ENCODE measurements around the gene SMCHD1.

DNA sequence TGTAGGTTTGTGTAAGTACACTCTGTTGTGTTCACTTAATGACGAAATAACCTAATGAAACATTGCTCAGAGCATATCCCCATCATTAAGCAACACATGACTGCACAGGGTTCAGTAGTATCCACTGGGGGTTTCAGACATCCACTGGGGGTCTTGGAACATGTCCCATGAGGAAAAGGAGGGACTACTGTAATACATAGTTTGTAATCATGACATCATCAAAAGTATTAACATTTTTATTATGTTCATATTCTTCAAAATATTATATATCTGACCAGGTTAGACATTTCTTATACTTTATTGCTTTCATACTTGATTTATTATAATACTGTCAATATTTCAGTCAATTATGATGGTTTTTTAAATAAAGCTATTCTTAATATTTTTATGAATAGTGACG, 136.9 kb downstream of the SMCHD1 start:
- TF ChIP-seq, protein P1, sequence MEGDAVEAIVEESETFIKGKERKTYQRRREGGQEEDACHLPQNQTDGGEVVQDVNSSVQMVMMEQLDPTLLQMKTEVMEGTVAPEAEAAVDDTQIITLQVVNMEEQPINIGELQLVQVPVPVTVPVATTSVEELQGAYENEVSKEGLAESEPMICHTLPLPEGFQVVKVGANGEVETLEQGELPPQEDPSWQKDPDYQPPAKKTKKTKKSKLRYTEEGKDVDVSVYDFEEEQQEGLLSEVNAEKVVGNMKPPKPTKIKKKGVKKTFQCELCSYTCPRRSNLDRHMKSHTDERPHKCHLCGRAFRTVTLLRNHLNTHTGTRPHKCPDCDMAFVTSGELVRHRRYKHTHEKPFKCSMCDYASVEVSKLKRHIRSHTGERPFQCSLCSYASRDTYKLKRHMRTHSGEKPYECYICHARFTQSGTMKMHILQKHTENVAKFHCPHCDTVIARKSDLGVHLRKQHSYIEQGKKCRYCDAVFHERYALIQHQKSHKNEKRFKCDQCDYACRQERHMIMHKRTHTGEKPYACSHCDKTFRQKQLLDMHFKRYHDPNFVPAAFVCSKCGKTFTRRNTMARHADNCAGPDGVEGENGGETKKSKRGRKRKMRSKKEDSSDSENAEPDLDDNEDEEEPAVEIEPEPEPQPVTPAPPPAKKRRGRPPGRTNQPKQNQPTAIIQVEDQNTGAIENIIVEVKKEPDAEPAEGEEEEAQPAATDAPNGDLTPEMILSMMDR (IDR thresholded peaks at IDR 0.05; ENCODE audit: borderline replicate concordance, extremely low read depth, low read length, poor library complexity, severe bottlenecking): no peak
- TF ChIP-seq EZH2 (IDR thresholded peaks at IDR 0.05; ENCODE audit: borderline replicate concordance, low read depth, low read length, severe bottlenecking): no peak

Data from DND-41 (cell line).